Choroid plexus epithelial cell (primary cell): ENCODE results near the gene LRRC38.

Experiments
- DNase-seq: peaks from one replicate; pipeline ENCODE4 v3.0.0-alpha.2; 2010; ENCODE audit warnings: low read depth
- H3K4me3 ChIP-seq: 2 replicates; pipeline ENCODE4 v1.5.1; 2011; ENCODE audit warnings: low read depth, mild to moderate bottlenecking, control low read depth, low read length, moderate library complexity
- TF ChIP-seq, protein P1 (sequence below): conservative IDR thresholded peaks from 2 replicates; pipeline ENCODE4 v1.5.1; 2011; ENCODE audit warnings: low read depth, mild to moderate bottlenecking, control low read depth, inconsistent platforms, low read length, moderate library complexity

The LRRC38 gene

DNA sequence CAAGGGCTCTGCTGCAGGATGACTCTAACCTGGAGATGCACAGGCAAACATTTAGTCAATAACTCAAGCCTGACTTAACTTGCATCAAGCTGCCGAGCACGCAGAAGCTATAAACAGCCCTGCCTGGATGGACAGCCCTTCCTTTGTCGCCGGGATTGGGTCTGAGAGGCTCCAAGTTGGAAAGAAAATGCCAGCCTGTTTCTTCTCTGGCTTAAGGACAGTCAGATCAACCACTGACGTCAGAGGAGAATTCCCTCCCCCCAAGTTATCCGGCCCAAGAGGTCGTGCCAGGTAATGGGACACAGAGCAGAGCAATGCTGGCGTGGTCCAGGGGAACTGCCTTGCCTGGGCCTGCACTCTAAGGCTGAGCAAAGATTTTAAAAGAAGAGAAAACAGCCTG, 27.1 kb upstream of the LRRC38 start:
- TF ChIP-seq, protein P1, sequence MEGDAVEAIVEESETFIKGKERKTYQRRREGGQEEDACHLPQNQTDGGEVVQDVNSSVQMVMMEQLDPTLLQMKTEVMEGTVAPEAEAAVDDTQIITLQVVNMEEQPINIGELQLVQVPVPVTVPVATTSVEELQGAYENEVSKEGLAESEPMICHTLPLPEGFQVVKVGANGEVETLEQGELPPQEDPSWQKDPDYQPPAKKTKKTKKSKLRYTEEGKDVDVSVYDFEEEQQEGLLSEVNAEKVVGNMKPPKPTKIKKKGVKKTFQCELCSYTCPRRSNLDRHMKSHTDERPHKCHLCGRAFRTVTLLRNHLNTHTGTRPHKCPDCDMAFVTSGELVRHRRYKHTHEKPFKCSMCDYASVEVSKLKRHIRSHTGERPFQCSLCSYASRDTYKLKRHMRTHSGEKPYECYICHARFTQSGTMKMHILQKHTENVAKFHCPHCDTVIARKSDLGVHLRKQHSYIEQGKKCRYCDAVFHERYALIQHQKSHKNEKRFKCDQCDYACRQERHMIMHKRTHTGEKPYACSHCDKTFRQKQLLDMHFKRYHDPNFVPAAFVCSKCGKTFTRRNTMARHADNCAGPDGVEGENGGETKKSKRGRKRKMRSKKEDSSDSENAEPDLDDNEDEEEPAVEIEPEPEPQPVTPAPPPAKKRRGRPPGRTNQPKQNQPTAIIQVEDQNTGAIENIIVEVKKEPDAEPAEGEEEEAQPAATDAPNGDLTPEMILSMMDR: no peak
- H3K4me3 ChIP-seq: no peak overlapping the region
- DNase-seq: no peak

DNA sequence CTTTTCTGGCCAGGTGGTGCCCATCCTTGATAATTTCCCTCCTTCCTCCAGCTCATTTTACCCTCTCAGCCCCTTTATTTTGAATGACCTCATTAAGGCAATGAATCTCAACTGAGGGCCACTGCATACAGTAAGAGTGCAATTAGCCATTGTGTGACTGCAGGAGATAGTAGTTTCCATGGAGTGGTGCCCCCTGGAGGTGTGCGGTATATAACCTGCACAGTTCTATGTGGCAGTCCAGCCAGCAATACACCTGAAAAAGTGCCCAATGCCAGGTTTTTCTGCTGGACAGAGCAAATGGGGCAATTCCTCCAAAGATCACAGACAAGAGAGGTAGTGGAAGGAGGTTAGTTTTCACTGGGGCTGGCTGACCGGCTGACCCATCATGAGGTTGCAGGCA, 25.9 kb upstream of the LRRC38 start:
- TF ChIP-seq, protein P1: no peak
- H3K4me3 ChIP-seq: no peak overlapping the region
- no peak for DNase-seq

DNA sequence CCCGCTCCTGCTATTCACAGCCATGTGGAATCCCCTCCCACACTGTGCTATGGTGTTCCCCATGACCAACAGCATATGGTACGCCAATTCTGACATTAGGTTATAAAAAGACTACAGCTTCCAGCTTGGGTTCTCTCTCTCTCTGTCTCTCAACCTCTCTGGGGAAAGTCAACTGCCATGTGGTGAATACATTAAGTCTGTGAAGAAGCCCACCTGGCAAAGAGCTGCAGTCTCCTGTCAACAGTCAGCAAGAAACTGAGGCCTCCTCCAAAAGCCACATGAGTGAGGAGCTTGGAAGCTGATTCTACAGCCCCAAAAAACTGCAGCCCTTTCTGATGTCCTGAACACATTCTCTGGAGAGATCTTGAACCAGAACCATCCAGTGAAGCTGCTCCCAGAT, 25.0 kb upstream of the LRRC38 start:
- TF ChIP-seq, protein P1: no peak
- no peak overlapping the region for H3K4me3 ChIP-seq
- DNase-seq: no peak

DNA sequence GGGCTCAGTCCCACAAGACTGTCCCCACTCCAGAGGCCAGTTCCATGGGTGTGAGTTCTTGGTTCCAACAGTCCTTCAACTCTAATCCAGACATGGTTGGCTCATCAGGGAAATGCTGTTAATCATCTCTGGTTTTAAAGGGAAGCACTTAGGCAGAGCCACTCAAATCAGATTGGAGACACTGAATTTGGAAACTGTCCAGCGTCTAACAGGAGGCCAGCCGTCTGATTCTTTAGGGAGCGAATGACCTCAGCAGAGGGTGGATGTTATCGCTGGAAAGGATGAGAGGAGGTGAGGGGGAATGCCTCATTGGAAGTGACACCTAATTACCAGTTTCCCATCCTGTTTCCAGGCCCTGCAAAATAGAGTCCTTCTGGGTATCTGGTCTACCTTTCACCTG, 22.8 kb upstream of the LRRC38 start:
- H3K4me3 ChIP-seq: no peak overlapping the region
- DNase-seq: no peak
- TF ChIP-seq, protein P1: no peak

DNA sequence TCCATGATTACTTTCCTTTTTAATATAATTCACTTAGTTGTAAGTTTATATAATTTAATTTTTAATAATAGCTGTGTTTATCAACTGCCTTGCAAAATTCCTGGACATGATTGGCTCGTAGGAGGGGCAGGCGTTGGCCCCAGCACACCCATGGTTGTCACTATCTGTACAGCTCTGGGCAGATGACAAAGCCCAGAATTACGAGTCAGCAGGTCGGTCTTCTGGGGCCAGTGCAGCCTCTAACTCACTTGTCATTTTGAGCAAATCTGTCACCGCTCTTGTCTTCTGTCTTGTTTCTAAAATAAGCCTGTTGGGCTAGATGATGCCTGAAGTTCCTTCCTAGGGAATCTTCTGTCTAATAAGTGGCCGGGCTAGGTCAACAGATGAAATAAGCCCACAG, 21.4 kb upstream of the LRRC38 start:
- H3K4me3 ChIP-seq: no peak overlapping the region
- no peak for DNase-seq
- TF ChIP-seq, protein P1: no peak

DNA sequence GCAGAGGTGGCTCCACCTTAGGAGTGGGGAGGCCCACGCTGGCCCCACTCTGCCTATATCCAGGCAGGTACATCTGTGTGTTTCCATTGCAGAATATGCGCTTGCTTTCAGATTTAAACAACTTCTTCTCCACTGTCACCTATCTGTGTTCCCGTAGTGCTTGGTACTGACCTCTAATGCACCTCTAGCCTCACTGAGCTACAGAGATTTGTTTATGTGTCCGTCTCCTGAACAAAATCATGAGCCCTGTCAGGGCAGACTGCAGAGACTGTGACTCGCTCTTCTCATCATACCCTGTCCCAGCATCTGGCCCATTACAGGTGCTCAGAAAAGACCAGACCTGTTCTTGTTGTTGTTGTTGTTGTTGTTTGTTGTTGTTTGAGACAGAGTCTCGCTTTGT, 14.5 kb upstream of the LRRC38 start:
- DNase-seq: no peak
- TF ChIP-seq, protein P1: no peak
- no peak overlapping the region for H3K4me3 ChIP-seq

DNA sequence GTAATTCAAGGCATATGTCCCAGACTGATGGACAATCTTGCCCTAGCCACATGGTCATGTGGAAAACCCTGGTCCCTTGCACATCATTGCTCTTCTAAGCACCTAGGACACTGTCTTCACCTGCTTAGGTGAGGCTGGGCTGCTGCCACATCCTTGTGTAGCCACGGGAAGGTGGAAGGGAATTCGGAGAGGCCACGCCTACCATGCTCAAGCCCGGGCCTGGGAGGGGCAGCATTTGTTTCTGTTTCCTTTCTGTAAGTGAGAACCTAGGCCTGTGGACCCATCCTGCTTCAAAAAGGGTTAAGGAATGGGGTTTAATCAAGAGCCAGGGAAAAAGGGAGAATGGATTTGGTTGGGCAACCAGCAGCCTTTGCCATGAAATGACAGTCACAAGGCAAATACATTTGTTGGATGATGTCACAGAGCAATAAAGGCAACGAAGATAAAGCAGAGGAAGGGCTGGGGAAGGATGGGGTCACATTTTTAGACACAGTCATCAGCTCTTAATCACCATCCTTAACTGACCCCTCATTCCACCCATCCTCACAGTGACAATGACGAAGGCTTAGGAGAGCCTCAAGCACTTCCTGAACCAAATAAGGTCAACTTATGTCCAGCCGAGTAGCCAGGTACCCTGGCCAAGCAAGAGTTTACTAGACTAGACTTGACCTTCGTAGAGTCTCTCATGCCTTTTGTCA, 10.1 kb upstream of the LRRC38 start:
- TF ChIP-seq, protein P1: no peak
- no peak for DNase-seq
- H3K4me3 ChIP-seq: no peak overlapping the region
